NCI-H2081 treated with DMSO at 0.1 percent for 48 hours (cell line): Measurements from ENCODE around the gene ASPG.

Source experiments
- DNase-seq: peaks from one replicate; lab custom pipeline; 2025; lab: John Stamatoyannopoulos, UW

The ASPG gene

DNA sequence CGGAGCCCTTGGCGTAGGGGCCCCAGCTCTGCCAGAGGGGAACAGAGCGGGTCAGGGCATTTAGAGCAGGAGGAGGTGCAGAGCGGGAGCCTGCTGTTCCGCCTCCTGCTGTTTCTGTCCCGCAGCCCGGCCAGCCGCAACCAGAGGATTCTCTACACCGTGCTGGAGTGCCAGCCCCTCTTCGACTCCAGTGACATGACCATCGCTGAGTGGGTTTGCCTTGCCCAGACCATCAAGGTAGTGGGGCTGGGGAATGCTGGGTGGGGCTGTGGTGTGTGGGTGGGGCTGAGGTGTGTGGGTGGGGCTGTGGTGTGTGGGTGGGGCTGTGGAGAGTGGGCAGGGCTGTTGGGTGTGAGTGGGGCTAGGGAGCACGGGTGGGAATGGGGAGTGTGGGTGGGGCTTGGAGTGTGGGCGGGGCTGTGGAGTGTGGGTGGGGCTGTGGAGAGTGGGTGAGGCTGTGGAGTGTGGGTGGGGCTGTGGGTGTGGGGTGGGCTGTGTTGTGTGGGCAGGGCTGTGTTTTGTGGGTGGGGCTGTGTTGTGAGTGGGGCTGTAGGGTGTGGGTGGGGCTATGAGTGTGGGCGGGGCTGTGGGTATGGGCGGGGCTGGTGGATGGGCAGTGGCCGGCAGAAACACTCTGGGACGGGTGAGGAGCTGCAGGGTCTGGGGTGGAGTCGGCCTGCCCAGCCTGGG, 8.0 kb downstream of the ASPG start:
- no peak for DNase-seq

DNA sequence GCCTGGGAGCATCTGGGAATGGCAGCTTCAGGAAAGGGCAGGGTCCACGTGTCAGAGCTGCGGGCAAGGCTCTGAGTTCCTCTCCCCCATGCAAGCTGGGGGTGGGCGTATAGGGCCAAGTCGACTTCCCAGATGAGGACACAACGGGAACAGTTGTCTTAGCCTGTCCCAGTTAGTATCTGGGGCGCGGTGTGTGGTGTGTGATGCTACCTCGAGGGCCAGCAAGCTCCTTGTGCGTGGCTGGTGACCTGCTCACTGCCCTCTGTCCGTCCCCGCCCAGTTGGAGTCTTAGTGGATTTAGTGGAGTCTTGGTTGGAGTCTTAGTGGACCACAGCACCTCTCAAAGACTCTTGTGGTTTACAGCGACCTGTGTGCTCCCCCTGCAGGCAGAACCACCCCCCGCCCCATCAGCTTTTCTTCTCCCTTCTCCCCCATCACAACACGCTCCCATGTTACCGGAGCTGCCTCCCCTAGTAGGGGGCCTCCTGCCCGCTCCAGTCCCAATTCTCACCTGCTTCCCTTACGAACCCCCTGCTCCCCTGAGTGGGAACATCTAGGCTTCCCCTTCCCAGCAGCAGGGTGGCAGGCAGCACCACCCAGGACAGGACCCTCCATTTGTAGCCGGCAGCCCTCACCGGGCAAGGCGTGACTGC, 8.7 kb downstream of the ASPG start:
- no peak for DNase-seq

DNA sequence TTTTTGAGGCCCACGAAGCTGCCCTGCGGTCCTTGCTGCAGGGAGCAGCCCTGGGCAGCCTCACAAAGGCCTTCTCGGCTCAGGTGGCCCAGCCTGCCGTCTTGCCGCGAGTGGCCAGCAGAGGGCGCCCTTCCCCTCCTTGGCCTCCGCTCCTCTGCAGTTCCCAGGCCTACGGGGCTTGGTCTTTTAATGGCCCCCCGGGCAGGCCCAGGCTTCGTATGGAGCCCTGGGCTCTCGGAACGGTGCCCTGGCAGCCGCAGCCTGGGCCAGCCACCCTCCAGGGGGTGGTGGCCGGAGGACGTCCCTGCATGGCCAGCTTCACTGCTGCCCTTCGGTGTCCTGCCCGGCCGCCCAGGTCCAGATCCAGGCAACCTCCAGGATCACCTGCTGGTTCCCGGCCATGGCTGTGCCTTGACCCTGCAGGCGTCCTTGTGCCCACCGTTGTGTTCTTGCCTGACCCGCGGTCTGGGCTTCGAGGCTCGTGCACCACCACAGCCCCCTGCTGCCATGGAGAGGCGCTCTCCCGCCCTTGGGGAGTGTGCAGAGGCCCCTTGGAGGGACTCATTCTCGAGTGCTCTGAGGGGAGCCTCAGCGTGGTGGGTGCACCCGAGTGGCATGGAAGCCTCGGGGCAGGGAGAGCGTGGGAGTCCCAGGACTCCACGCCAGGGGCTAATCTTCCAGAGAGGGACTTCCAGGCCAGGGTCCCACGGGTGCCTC, 9.4 kb downstream of the ASPG start:
- no peak for DNase-seq

DNA sequence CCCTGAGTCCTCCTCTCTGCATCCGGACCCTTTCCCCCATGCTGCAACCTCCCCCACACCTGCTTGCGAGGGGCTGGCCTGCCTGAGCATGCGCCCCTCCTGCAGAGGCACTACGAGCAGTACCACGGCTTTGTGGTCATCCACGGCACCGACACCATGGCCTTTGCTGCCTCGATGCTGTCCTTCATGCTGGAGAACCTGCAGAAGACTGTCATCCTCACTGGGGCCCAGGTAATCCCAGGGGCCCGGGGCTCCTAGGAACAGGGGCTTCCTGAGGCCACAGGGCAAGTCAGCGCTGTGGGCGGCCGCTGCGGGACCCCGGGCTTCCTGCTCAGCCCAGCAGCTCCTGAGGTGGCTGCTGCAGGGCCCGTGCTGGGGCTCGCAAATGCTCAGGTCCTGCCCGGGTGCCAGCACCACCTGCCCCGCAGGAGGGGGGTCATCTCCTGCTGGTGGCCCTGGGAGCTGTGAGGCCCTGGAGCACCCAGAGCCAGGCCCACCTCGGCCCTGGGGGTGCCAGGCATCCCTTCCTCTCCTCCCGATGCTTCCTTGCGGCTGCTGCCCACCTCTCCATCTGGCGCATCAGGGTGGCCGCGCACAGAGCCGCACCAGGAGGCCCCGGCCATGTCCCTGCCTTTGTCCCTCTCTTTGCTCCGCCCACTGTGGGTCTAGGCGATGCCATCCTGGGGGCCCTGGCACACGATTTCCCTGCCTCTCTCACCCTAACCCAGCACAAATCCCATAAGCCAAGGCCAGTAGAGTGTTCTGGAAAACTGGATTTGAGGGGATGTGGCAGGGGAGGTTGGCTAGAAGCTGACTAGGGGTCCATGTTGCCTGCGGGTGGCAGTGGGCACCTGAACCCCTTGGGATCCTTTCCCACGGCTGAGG, 10.2 kb downstream of the ASPG start:
- no peak for DNase-seq

DNA sequence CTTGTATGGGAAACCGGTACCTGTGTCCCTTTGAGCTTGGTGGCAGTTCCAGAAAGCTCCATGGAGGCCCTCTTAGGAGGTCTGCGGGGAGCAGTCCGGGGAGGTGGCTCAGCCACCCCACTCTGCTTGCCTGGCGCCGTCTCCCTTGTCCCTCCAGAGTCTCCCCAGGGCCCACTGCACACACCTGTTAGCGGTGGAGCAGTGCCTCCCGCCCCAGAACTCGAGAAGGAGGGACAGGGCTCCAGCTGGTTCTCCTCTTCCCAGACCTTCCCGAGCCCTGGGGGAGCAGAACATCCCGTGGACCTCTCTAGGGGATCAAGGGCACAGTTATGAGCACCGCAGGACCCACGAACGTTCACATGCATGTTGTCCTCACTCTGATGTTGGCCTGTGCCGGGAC, 10.8 kb downstream of the ASPG start:
- no peak for DNase-seq

DNA sequence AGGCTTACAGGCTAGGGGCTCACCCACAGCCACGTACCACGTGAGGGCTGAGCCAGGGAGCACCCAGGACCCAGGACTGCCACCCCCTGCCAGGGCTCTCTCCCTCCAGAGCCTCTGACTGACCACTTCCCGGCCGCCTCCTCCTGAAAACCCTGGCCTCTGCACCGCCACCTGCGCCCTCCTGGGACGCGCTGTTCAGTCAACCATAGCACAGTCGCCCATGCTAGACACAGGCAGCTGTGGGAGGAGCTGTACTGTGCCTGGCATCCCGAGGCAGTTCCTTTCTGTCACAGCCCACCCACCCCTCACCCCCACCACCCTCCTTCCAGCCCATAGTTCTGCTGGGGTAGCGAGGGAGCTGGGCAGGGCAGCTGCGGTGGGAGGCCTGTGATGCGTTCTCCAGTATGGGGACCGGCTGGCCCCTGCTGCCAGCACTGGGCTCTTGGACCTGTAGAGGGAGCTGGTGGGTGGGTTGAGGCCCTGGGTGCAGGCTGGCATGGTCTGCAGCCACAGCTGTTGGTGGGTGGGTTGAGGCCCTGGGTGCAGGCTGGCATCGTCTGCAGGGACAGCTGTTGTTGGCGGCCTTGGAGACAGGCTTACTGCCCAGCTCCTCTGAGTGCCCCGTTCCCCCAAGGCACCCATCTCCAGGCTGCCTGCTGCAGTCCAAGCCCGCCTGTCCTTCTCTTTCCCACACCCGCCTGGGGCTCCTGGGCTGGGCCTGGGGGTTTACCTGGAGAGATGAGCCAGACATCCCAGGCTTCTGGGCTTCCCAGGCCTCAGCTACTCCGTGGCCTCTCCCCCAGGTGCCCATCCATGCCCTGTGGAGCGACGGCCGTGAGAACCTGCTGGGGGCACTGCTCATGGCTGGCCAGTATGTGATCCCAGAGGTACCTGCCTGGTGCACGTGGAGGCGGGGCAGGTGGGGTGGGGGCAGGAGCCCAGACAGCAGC, 11.5 kb downstream of the ASPG start:
- no peak for DNase-seq

DNA sequence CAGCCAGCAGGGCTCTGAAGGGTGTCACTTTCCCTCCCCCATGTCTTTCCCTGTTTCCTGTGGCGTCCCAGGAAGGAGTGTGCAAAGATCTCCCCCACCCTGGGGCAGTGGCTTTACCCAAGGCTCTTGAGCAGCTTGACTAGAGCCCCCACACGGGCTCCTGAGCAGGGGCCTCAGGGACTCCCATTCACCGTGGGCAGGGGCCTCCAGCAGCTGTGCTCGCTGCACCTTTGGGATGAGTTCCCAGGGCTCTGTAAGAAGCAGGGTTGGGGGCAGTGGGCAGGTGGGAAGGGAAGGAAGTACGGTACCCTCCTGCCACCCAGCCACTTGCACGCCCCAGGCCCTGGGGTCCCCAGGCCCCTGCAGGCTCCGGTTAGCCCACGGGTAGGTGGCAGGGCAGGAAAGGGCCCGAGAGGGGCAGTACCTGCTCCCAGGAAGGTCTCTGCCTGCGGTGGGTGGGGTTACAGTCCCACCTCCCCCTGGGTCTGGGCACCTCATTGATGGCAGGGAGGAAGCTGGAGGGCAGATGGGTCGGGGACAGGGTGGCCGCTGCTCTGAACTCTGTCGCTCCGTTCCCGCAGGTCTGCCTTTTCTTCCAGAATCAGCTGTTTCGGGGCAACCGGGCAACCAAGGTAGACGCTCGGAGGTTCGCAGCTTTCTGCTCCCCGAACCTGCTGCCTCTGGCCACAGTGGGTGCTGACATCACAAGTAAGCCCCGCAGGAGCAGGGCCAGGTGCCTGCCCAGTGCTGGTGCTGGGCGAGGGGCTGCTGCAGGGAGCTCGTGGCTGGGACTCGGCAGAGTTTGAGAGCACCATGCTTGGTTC, 13.0 kb downstream of the ASPG start:
- DNase-seq, result no peak

DNA sequence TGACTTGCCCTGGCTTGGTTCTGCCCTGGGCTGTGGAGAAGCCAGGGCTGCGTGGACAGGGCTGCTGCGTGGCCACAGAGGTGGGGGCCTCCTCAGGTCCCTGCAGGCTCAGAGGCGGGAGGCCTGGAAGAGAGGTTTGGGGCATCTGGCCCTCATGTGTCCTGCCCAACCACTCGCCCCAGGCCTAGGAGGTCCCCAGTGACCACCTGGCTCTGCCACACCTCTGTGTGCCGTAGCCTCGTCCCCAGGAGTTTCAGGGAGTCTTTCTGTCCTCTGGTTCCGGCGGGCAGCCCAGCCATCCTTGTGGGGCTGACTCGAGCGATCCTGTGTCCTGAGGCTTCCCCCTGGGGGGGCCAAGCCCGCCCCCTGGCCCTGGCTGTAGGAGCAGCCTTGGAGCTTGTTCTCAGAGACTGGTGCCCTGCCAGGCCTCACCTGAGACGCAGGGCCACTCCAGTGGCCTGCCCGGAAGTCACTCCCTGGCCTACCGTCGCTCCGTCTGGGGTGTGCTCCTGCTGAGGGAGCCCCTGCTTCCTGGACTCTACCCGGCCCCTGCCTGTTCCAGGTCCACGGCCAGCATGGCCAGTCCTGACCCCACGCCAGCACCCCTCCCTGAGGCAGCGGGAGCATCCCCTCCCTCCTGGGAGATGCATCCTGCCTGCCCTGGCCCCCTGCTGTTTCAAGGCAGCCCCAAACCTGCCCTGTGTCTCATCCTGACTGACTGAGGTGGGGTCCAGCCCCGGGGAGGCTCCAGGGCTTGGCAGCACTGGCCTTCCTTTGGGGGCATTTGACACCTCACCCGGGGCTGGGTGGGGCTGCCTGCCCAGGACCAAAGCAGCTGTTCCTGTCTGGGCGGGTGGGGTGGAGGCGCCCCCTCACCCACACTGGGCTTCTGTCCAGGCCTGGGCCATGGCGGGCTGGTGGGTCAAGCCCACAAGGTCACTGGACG, 13.9 kb downstream of the ASPG start:
- DNase-seq, result no peak

DNA sequence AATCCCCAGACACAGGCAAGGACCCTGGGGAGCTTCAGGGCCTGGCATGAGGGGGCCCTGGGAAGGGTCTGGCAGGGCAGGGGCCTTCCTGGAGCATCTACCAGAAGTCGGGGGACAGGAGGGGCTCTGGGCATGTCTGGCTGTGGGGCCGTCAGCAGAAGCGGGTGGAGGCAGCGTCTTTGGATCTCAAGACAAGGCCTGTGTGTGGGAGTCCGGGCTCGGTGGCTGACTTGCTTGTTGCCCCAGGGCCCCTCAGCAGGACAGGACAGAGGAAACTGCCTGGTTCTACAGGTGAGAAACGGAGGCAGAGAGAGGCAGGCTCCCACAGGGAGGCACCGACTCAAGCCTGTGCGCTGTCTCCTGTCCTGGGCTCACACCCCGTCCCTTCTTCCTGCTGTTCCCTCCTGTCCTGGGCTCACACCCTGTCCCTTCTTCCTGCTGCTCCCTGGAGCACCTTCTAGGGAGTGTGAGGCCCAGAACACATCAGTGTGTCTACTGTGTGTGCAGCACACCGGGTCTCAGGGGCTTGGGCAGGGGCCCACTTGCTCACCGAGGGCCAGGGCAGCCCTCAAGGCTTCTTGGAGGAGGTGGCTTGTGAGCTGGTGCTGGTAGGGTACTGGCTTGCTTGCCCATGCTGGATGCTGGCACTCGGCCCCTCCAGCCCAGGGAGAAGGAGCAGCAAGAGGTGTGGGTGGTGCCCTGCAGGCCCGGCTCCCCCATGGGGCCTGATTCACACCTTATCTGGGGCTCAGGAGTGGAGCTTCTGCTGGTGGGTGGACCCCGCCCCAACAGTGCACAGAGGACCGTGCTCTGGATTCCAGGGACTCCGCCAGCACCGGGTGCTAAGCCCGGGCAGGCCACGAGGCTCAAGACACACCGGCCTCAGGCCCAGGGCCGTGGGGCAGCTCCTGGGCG, 14.9 kb downstream of the ASPG start:
- DNase-seq, result no peak

DNA sequence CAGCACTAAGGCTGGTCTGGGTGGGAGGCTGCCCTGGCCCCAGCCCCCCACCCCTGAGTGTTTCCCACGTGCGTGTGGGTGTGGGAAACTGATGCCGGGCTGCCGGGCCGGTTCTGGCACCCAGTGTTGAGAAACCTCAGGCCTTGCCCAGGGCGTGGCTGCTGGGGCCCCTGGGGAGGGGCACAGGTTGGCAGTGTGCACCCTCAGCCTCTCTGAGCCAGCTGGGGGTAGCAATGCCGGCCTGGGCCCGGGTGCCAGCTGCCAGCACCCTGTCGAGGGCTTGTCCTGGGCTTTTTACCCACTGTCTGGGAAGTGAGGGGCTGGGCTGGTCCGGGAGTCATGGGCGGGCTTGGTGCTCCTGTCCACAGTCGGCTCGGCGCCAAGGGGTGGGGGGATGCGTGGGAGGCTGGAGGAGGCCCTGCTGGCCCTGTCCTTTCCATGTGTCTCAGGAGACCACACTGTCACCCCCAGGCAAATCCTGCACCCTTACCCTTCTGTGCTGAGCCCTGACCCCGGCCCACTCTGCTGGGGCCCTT, 15.7 kb downstream of the ASPG start:
- DNase-seq, result no peak

DNA sequence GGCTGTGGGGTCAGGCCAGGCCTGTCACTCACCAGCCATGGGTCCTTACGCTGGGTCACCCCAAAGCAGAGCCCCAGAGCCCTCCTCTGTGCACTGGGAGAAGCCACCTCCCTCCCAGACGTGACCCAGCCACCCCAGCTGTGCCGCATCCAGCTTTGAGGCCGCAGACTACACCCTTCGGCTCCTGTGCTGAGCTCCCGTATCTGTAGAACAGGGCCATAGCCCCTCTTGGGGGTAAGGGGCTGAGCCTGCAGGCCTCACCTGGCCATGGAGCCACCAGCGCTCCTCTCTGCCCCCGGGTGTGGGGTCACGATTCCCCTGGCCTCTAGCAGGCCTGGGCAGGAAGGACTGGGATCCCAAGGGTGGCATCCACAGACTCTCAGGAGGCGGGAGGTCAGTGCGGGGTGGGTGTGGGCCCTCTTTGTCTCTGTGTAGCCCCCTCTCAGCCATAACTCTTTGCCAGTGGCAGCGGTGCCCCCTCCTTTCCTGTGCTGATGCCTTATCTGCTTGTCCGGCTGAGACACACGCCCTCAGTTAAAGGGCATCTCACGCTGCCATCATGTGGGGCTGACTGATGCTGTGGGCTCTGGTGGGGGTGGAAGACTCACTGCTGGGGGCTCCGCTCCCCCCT, 16.3 kb downstream of the ASPG start:
- DNase-seq, result no peak

DNA sequence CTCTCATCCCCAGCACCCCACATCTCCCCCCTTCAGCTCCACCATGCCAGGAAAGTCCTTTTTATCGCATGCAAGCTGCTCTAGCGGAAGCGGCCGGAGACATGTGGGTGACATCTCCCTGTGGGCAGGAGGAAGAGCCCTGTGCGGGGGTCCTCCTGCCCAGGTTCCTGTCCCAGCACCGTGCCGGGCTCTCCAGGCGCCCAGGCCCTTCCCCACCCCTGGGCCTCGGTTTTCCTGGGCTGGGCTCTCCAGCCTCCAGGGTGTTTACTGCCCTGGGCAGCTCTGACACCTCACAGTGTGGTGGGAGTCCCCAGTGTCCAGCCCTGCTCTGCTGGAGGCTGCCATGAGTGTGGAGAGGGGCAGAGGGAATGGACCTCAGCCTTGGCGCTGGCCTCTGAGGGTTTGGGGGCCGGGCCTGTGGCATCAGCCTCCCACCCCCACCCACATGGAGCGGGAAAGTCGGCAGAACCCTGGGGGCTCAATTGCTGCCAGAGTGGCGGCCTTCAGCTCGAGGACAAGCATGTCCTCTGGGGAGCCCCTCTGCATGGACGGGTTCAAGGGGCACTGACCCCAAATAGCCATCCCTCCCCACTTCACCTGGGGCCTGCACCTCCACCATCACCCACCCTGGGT, 16.9 kb downstream of the ASPG start:
- no peak for DNase-seq

DNA sequence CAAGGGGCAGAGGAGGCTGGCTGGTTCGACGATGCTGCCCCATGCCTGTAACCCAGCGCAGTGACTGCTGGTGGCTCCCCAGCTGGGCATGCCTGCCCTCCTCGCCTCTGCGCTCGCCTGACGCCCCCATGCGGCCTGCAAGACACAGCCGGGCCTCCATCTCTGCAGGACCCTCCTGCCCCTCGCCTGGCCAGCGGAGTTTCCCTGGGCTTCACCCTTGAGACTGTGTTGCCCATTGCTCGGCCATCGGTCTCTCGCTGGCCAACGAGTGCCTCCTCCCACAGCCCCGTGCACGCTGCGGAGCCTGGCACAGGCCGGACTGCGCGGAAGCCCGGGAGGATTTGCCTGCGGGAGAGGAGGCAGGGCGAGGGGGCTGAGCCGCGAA, 17.6 kb downstream of the ASPG start:
- DNase-seq, result no peak

DNA sequence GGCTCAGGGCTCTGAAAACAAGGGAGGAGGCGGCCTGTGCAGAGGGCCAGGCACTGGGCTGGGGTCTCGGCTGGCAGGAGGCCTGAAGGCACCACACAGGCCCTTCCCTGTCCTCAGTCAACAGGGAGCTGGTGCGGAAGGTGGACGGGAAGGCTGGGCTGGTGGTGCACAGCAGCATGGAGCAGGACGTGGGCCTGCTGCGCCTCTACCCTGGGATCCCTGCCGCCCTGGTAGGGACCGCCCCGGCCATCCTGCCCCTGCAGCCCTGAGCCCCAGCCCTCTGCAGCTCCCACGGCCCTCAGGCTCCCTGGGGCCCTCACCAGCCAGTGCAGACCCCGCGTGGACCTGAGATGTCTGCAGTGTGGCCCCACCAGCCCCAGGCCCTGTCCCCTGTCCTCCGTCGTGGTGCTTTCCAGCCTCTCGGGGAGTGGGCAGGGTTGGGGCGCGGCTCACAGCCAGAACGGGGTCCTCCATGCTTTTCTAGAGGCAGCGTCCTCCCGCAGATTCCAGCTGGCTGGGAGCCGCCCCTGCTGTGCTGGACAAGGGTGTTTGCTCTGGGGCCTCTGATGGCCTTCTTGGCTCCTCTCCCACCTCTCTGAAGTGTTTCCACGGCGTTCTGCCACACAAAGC, 18.1 kb downstream of the ASPG start:
- DNase-seq, result no peak

DNA sequence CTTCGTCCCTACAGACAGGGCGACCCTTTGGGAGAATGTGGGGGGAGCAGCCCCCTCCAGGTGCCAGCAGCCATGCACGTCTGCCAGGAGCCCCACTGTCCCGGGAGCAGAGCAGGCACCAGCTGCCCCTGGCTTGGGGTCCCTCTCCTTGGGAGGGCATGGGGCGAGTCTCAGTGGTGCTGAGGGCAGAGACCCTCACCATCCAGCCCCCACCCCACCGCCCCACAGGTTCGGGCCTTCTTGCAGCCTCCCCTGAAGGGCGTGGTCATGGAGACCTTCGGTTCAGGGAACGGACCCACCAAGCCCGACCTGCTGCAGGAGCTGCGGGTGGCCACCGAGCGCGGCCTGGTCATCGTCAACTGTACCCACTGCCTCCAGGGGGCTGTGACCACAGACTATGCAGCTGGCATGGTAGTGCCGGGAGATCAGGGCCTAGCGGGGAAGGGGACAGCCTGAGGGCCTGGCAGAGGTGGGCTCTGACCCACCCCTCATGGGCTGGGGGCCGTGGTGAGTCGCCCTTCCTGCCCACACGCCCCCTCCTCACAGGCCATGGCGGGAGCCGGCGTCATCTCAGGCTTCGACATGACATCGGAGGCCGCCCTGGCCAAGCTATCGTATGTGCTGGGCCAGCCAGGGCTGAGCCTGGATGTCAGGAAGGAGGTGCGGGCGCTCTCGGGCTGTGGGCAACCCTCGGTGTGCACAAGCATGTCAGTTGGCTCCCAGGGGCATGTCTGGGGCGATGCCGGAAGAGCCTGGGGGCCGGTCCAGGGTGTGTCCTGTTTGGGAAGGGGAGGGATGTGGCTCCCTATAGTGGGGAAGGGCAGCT, 18.8 kb downstream of the ASPG start:
- no peak for DNase-seq
